HEK293T (cell line): ENCODE results near the gene EDN2.

ENCODE experiments used
- ARNT ChIP-seq: fragments of 450-650 bp; IDR thresholded peaks from 2 replicates; pipeline ENCODE4 v1.6.1; 2017; ENCODE audit warnings: mild to moderate bottlenecking
- BHLHE40 ChIP-seq: fragments of 450-650 bp; IDR thresholded peaks from 2 replicates; pipeline ENCODE4 v1.6.1; 2016; ENCODE audit warnings: mild to moderate bottlenecking, moderate library complexity, borderline replicate concordance
- ELF4 ChIP-seq: fragments of 450-650 bp; IDR thresholded peaks from 2 replicates; pipeline ENCODE4 v1.6.1; 2017; ENCODE audit warnings: antibody characterized with exemption
- FOXA1 ChIP-seq: fragments of 450-650 bp; IDR thresholded peaks from 2 replicates; pipeline ENCODE4 v1.6.1; 2016; ENCODE audit warnings: mild to moderate bottlenecking
- FOXK2 ChIP-seq: fragments of 450-650 bp; IDR thresholded peaks from 2 replicates; pipeline ENCODE4 v1.6.1; 2016; ENCODE audit warnings: mild to moderate bottlenecking
- LEF1 ChIP-seq: fragments of 450-650 bp; IDR thresholded peaks from 2 replicates; pipeline ENCODE4 v1.6.1; 2017; ENCODE audit warnings: mild to moderate bottlenecking, borderline replicate concordance
- PKNOX1 ChIP-seq: fragments of 450-650 bp; IDR thresholded peaks from 2 replicates; pipeline ENCODE4 v1.6.1; 2016
- SP1 ChIP-seq: fragments of 450-650 bp; IDR thresholded peaks from 2 replicates; pipeline ENCODE4 v1.6.1; 2017
- SUZ12 ChIP-seq: fragments of 450-650 bp; IDR thresholded peaks from 2 replicates; pipeline ENCODE4 v1.6.1; 2016; ENCODE audit warnings: mild to moderate bottlenecking
- TARDBP ChIP-seq: fragments of 450-650 bp; IDR thresholded peaks from 2 replicates; pipeline ENCODE4 v1.6.1; 2016
- ZNF384 ChIP-seq: fragments of 450-650 bp; IDR thresholded peaks from 2 replicates; pipeline ENCODE4 v1.6.1; 2016

- TF ChIP-seq ARNT = no peak
- no peak for TF ChIP-seq TARDBP
- no peak for TF ChIP-seq ELF4
- TF ChIP-seq LEF1 = no peak
- TF ChIP-seq FOXA1 = no peak
- no peak for TF ChIP-seq FOXK2
- no peak for TF ChIP-seq BHLHE40
- no peak for TF ChIP-seq ZNF384
- TF ChIP-seq SP1 = no peak
- TF ChIP-seq SUZ12 = no peak
- TF ChIP-seq PKNOX1 = no peak
Measured at GRCh38 chr1:41468122-41468762, 16.2 kb downstream of the EDN2 start.
